D721Med (cell line): ENCODE measurements around the gene URB2.
"Not testable (repeated sequence)": the region's sequence is repeated elsewhere in the genome, so short reads cannot be mapped to it uniquely, and the experiment has no call there.

ENCODE experiments used
- DNase-seq: peaks from one replicate; pipeline ENCODE4 v3.0.0; 2011; ENCODE audit warnings: low spot score; ENCODE audit not compliant: insufficient read length
- FAIRE-seq: peaks from 2 replicates; lab custom pipeline; 2011; peaks lifted over from hg19 to GRCh38; lab: Jason Lieb, UNC
- TF ChIP-seq, protein P1 (sequence below): IDR thresholded peaks from 2 replicates; pipeline ENCODE4 v1.5.1; 2012; ENCODE audit warnings: mild to moderate bottlenecking, control low read depth; ENCODE audit not compliant: insufficient read depth; ENCODE audit errors: missing control alignments

The URB2 gene

DNA sequence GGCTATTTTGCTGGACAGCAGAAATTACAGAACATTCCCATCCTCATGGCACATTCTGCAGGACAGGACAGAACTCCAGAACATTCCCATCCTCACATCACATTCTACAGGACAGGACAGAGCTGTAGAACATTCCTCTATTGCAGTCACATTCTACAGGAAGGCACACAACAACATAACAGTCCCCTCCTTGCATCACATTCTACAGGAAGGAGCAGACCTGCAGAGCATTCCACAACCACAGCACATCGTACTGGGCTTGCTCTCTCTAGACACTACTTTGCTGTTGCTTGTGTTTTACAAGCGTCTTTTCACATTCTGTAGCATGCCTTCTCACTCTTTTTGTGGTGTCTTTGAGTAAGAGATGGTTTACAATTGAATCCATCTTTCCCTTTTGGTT is 40.7 kb upstream of the URB2 start:
- FAIRE-seq (no peak), DNase-seq (no peak)
- TF ChIP-seq, protein P1, sequence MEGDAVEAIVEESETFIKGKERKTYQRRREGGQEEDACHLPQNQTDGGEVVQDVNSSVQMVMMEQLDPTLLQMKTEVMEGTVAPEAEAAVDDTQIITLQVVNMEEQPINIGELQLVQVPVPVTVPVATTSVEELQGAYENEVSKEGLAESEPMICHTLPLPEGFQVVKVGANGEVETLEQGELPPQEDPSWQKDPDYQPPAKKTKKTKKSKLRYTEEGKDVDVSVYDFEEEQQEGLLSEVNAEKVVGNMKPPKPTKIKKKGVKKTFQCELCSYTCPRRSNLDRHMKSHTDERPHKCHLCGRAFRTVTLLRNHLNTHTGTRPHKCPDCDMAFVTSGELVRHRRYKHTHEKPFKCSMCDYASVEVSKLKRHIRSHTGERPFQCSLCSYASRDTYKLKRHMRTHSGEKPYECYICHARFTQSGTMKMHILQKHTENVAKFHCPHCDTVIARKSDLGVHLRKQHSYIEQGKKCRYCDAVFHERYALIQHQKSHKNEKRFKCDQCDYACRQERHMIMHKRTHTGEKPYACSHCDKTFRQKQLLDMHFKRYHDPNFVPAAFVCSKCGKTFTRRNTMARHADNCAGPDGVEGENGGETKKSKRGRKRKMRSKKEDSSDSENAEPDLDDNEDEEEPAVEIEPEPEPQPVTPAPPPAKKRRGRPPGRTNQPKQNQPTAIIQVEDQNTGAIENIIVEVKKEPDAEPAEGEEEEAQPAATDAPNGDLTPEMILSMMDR, result no peak

DNA sequence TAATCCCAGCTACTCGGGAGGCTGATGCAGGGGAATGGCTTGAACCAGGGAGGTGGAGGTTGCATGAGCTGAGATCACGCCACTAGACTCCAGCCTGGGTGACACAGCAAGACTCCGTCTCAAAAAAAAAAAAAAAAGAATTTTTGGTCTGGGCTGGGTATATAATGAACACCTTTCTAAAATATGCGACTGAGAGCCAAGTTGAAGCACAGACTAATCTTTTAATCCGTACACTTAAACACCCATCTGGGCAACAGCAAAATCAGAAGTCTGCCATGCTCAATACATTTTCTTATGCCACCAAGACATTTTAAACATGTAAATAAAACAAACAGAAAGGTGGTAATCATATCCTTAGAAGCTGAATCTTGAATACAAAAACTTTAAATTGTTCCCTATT is 35.9 kb upstream of the URB2 start:
- TF ChIP-seq, protein P1, result no peak
- FAIRE-seq (peak; percentile 88), DNase-seq (peak; percentile 59)

DNA sequence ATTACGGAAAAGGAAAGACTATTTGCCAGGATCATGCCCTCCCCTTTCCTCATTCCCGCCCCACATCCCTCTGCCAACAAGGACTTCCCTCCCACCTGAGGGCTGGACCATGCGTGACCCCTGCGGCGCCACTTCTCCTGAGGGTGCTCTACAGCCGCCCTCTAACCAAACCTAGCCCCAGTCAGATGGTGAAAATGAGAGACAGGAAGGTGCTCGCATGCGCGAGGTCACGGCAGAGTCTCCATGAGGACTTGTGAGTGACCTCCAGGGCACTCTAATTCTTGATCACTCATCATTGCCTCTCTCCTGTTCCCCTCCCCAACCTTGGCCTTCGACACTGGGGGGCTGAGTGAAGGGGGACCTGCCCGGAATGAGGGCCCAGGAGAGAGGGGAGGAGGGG is 32.2 kb upstream of the URB2 start:
- TF ChIP-seq, protein P1, result no peak
- FAIRE-seq (no peak), DNase-seq (no peak)

DNA sequence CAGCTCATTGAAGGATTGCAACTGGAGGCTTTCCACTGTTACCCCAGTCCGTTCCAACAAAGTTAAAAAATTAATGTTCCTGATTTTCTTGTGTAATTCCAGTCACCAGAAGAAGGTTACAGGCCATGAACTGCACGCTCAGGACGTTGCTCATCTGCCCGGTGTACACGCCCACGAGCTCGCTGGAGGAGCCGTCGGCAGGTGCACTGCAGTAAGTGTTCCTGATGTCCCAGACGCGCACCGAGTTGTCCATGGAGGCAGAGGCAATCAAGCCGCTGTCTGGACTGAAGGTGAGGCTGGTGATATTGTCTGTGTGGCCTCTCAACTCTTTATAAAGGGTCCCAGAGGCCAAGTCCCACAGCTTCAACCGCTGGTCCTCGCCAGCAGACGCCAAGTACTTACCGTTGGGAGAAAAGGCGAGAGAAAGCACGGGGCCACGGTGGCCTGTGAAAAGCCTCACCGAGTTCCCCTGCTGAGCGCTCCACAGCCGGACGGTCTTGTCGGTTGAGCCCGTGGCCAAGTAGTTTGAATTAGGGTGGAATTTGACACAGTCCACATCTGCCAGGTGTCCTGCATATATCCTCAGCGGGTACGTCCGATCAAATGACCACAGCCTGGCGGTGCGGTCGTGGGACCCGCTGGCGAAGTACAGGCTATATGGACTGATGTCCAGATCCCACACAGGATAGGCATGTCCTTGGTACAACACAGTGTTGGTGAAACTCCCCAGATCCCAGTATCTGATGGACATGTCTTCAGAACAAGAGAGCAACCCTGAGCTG is 31.6 kb upstream of the URB2 start:
- DNase-seq (no peak), FAIRE-seq (no peak)
- TF ChIP-seq, protein P1, result no peak

- FAIRE-seq, DNase-seq: not testable (repeated sequence)
These were observed 30.2 kb upstream of the URB2 start for GRCh38 chr1:229595876-229596275.

GRCh38 chr1:229596925-229597699 is 28.9 kb upstream of the URB2 start:
- TF ChIP-seq, protein P1, result no peak
- DNase-seq (no peak), FAIRE-seq (no peak)

DNA sequence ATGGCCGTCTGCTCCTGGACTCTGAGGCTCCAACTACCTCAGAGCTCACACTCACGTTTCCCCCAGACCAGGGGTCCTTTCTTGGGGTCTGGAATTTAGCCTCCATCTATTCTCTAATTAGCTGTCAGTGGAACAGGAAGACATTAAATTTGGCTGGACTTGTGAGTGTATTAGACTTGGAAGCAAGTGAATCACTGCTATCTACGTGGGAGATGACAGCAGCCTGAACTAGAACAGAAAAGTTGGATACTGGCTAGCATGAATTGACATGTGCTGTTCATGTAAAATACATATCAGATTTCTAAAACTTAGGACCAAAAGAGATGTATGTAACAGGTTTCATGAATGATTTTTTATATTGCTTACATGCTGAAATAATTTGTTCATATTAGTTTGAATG is 28.2 kb upstream of the URB2 start:
- FAIRE-seq (no peak), DNase-seq (no peak)
- TF ChIP-seq, protein P1, result no peak
